MM.1S (cell line): Measurements from ENCODE around the gene SPIRE1.

Source experiments
- CTCF ChIP-seq: fragments of 300-600 bp; sonication (generic); IDR thresholded peaks from 2 replicates; pipeline ENCODE4 v1.5.1; 2016; ENCODE audit warnings: antibody characterized with exemption, low read length, mixed read lengths
- EZH2 ChIP-seq: fragments of 300-600 bp; sonication (generic); optimal IDR thresholded peaks from 2 replicates; pipeline ENCODE3; 2017; ENCODE audit warnings: low read depth, mild to moderate bottlenecking, antibody characterized with exemption, low read length, mixed read lengths
- EZH2phosphoT487 ChIP-seq: fragments of 300-600 bp; sonication (generic); IDR thresholded peaks from 2 replicates; pipeline ENCODE4 v1.6.1; 2018; ENCODE audit warnings: antibody characterized with exemption, low read length

DNA sequence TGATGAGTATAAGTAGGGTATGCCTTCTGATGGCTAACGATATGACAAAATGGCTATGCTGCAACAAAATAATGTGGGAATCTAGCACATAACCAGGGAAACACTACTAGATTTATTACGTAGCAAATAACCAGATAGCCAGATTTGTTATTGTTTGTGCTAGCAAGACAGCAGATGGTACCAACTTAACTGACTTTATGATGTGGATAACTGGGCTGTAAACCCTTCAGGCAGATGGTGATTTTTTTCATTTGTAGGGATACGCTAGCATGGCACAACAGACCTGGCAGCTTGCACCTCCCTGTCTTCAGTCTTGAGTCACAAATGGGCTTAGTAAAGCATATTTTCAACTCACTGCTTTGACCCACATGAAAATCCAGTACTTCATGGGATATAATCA lies 201.5 kb downstream of the SPIRE1 start:
- no peak for TF ChIP-seq CTCF
- no peak for TF ChIP-seq EZH2
- TF ChIP-seq EZH2phosphoT487 = no peak
